HG02678 (cell line): ENCODE measurements around the gene FBXO42.

Source experiments
- ATAC-seq: cut with Tn5 transposase; IDR thresholded peaks from one replicate; pipeline ENCODE4 v1.9.1; 2021; ENCODE audit warnings: mild to moderate bottlenecking, moderate library complexity; ENCODE audit not compliant: unreplicated experiment

Gene FBXO42

GRCh38 chr1:16351994-16352841 is at the start of gene FBXO42:
Gene FBXO42, minus strand, starts transcription at chr1:16352480. Its CDS starts 37,062 bp downstream, at chr1:16315418.
- ATAC-seq: peak; percentile 94

DNA sequence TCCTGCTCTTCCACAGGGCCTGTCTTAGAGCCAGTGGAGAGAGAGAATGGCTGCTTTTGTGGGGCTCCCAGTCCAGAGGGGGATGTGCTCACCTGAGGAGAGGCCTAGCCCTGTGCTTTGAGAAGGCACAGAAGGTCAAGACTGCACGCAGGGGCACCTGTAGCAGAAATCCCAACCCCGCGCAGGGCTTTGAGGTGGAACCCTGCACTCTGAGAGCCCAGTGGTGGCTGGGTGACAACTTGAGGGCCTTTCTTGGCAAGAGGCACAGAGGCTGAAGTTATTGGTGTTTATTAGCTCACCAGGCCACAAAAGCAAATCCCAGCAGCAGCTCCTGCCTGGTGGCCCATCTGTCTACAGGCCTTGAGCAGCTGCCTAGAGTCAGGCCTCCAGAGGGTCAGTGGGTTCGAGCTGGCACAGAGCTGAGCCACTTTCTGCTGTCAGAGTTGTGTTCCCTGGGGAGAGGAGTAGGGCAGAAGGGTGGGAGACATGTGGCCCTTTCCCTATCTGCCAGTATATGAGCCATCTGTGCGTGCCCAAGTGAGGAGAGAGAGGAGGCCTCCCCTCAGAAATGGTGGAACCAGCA is 46.2 kb upstream of the FBXO42 start:
- no peak for ATAC-seq

DNA sequence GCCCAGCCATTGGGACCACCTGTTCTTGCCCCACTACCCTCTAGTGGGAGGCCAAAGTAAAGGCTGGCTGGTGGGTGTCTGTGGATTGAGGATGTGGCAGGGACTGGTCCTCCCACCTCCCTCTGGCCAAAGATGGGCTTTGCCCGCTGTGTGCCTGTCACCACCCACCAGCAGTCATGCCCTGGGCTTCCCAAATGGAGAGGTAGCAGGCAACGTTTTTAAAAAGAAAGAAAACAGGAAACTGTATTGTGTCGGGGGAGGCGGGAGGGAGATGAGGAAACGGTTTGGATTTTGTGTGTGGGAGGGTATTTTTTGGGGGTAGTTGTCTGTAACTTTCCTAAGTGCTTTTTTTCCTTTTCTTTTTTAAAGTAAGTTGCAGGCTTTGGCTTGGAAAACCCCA is 44.8 kb upstream of the FBXO42 start:
- ATAC-seq: no peak

DNA sequence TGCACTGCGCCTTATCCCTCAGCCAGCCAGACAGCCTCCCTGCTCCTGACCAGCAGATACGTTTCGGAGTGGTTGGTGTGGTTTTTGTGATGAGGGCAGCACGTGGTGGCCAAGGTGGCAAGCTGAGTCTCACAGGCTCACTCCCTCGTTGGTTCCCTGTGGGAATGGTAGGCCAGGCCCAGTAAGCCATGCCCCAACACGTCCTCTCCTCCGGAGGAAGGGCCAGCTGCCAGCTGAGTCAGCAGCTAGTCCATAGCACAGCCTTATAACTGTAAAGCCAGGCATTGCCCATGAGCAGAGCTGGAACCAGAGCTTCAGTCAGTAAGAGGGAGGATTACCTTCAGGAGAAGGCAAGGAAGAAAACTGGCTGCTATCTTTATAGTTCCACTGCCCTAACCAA is 44.3 kb upstream of the FBXO42 start:
- no peak for ATAC-seq

DNA sequence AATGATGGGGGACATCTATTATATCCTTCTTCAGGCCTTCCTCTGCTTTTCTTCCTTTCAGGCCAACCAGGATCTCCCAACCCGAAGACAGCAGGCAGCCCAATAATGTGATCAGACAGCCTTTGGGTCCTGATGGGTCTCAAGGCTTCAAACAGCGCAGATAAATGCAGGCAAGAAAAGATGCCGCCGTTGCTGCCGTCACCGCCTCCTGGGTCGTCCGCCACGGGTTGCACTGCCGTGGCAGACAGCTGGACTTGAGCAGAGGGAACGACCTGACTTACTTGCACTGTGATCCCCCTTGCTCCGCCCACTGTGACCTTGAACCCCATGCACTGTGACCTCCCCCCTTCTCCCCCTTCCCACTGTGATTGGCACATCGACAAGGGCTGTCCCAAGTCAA is 42.7 kb upstream of the FBXO42 start:
- no peak for ATAC-seq

GRCh38 chr1:16393570-16394521 is 41.6 kb upstream of the FBXO42 start:
- ATAC-seq: no peak

DNA sequence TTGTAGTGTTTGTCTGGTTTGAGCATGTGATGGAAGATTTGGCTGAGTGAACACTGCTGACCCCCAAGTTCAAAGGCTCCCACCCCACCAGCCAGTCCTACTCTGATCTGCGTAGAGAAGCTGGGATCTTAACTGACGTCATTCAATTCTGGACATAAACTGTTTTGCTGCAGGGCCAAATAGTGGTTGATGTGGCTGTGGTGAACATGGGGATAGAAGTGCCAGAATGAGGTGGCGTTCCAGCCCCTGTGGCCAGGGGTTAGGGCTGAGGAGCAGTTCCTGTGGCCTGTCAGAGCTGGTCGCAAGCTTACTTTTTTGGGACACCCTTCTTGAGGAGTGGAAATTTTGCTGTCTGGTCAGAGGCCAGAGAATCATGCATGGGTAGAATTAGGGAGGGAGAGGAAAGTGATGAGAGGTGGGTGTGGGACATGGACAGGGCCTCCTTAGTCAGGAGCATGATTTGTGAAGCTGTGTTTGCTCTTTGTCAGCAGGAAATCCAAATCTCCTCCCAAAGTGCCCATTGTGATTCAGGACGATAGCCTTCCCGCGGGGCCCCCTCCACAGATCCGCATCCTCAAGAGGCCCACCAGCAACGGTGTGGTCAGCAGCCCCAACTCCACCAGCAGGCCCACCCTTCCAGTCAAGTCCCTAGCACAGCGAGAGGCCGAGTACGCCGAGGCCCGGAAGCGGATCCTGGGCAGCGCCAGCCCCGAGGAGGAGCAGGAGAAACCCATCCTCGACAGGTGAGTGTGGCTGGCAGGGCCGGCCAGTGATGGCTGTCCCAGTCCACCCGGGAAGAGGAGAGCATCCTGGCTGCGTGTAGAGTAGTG is 40.7 kb upstream of the FBXO42 start:
- ATAC-seq: no peak

- no peak for ATAC-seq
Observed at GRCh38 chr1:16391411-16391810, 39.1 kb upstream of the FBXO42 start.

GRCh38 chr1:16387201-16388188 is 35.2 kb upstream of the FBXO42 start:
- no peak for ATAC-seq

DNA sequence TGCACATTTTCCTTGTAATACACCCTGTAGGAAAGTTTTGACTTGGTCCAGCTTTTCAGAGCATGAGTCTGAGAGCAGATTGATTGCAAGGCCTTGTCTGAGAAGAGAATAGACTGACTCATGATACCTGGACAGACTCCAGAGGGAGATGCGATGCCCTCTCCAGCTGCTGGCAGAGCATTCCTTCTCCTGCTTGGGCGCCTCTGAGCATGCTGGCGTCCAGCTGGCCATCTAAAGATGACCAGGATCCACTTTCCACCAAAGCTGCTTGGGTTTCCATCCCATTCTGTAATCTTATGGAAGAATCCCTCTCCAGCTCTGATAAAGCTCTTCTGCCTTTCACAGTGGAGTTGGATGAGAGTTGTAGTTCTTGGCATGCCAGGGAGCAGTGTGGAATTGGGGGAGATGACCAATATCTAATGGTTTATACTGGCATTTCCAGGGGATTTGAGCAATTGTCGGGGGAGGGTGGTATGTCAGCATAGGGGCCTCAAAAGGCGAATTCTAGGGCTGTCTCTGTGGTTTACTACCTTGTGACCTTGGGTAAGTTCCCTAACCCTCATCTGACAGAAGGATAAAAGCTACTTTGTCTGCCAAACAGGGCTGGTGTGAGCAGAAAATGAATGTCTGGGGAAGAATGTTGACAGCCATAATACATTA is 34.3 kb upstream of the FBXO42 start:
- no peak for ATAC-seq

GRCh38 chr1:16385659-16386453 is 33.6 kb upstream of the FBXO42 start:
- no peak for ATAC-seq

DNA sequence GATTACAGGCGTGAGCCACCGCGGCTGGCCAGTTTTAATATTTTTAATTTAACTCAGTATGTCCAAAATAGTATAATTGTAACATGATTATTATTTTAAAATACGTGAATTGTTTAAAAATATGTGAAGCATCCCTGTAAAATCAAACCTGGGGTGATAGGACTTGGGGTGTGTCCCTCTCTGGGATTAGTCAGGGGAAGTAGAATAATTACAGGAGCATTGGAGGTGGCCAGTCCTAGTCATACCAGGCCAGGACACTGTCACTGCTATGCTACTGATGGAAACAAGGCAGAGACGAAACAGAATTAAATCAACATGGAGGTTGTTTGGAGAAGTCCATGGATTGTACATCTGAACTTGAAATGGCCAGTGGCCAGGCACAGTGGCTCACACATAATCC is 31.6 kb upstream of the FBXO42 start:
- ATAC-seq: no peak

DNA sequence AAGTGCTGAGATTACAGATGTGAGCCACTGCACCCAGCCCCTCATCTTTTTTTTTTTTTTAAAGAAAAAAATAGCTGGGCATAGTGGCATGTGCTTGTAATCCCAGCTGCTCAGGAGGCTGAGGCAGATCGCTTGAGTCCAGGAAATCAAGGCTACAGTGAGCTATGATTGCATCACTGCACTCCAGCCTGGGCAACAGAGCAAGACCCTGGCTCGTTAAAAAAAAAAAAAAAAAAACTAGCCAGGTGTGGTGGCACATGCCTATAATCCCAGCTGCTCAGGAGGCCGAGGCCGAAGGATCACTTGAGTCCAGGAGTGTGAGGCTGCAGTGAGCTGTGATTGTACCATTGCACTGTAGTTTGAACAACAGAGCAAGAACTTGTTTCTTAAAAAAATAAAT is 28.6 kb upstream of the FBXO42 start:
- ATAC-seq: no peak

GRCh38 chr1:16378443-16378842 is 26.2 kb upstream of the FBXO42 start:
- no peak for ATAC-seq

DNA sequence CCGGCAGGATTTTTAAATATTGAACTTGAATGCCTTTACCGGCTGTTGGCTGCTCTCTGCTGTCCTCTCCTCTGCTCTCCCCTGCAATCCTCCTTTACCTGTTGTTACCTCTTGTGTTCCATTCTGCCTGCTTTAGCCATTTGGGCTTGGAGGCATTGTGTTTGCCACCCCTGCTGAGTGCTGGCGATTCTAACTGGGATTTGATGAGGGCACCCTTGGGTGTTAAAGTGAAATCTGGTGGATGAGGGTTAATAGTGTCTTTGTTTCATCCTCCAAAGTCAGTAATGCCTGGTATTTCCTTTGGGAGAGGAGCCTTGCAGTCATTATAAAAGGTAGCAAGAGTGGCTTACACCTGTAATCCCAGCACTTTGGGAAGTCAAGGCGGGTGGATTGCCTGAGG is 24.7 kb upstream of the FBXO42 start:
- ATAC-seq: no peak

DNA sequence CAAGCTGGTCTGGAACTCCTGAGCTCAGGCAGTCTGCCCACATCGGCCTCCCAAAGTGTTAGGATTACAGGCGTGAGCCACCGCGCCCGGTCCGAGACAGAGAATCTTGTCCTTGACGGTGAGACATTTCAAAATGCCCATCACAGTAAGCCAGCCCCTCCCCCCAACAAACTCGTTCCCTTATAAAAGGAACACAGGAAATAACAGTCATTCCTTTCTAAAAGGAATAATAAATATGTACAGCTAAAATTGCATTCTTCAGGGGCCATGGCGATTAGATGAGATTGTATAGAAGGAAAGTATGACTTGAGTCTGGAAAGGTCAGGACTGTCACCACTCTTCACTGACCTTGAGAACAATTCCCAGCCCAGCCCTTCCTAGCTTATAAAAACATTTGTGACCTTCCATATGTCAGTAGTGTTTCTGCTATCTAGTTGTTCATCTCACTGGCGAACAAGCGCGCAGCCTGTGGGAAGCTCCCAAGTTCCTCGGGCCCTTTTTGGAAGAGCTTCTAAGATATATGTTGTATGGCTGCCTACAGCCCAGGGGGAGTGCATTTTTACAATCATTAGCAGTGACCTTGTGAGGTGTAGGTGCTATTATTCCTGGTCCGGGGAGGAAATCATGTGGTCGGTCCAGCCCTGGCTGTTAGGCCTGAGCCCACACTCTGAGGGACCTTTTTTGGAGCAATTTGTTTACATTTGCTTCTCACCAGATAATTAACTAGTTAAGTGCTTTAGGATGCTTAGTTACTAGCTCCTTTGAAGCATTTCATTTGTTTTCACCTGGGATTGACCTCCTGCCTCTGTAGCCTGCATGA is 23.5 kb upstream of the FBXO42 start:
- no peak for ATAC-seq

DNA sequence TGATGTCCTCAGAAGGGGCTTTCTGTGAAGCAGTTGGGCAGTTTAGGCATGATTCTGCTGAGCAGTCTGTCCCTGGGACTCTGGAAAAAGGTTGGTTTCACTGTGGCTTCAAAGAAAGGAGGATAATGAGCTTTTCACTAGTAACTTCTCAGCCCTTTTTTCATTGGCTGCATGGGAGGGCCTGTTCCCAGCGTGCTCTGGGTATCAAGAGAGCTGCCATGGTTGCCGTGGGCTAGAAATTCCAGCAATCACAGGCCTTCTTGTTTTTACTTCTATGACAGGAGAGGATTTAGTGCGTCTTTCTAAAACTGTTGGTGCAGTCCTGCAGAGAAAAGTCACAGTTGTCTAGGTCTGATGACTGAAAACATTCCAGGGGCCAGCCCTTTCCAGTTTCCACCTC is 22.0 kb upstream of the FBXO42 start:
- no peak for ATAC-seq
